NCI-H187 treated with DMSO at 0.1 percent for 48 hours (cell line): Measurements from ENCODE around the gene MEX3A.
"Not testable (repeated sequence)": the region's sequence is repeated elsewhere in the genome, so short reads cannot be mapped to it uniquely, and the experiment has no call there.

Experiments used
- DNase-seq: peaks from one replicate; lab custom pipeline; 2025; lab: John Stamatoyannopoulos, UW

The MEX3A gene, protein sequence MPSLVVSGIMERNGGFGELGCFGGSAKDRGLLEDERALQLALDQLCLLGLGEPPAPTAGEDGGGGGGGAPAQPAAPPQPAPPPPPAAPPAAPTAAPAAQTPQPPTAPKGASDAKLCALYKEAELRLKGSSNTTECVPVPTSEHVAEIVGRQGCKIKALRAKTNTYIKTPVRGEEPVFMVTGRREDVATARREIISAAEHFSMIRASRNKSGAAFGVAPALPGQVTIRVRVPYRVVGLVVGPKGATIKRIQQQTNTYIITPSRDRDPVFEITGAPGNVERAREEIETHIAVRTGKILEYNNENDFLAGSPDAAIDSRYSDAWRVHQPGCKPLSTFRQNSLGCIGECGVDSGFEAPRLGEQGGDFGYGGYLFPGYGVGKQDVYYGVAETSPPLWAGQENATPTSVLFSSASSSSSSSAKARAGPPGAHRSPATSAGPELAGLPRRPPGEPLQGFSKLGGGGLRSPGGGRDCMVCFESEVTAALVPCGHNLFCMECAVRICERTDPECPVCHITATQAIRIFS

DNA sequence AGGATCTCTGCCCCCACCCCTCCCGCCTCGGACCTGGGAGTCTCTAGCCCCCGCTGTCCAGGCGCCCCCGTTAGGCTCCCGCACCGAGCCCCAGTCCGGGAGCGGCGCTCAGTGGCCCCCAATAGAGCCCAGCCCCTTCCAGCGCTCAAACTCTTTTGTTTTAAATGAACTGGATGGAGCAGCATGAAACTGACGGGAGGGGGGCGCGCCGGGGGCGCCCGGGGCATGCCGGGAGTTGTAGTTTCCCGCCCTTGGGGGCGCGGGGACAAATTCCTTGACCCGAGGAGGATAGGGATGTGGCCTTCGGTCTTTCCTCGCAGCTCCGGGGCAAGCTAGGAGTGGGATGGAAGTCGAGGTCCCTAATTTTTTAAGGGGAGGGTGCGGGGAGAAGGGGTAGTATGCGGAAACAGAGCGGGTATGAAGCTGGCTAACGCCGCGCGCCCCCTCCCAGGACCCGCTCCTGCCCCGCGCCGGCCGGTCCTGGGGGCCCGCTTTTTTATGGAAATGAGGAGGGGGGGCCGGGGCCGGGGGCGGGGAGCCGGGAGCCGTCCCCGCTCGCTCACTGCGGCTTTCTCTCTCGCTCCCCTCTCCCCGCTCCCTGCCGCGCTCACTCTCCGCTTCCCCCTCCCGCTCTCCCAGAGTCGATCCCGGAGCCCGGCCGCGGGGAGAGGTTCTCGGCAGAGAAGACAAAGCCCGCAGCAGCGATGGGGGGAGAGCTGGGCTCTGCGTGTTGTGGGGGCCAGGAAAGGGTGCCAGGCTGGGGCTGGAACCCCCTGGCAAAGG, at the start of gene MEX3A:
MEX3A (minus strand) TSS at position 157 of the 783 bp plus-strand sequence. CDS start 467 bp downstream, outside the sequence.
- peak; percentile 59 for DNase-seq

DNA sequence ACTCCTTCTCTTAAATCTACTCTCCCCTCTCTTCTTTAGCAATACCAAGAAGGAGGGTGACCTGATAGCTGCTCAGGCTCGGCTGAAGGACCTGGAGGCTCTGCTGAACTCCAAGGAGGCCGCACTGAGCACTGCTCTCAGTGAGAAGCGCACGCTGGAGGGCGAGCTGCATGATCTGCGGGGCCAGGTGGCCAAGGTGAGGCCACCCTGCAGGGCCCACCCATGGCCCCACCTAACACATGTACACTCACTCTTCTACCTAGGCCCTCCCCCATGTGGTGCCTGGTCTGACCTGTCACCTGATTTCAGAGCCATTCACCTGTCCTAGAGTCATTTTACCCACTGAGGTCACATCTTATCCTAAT, 48.3 kb upstream of the MEX3A start:
- no peak for DNase-seq

DNA sequence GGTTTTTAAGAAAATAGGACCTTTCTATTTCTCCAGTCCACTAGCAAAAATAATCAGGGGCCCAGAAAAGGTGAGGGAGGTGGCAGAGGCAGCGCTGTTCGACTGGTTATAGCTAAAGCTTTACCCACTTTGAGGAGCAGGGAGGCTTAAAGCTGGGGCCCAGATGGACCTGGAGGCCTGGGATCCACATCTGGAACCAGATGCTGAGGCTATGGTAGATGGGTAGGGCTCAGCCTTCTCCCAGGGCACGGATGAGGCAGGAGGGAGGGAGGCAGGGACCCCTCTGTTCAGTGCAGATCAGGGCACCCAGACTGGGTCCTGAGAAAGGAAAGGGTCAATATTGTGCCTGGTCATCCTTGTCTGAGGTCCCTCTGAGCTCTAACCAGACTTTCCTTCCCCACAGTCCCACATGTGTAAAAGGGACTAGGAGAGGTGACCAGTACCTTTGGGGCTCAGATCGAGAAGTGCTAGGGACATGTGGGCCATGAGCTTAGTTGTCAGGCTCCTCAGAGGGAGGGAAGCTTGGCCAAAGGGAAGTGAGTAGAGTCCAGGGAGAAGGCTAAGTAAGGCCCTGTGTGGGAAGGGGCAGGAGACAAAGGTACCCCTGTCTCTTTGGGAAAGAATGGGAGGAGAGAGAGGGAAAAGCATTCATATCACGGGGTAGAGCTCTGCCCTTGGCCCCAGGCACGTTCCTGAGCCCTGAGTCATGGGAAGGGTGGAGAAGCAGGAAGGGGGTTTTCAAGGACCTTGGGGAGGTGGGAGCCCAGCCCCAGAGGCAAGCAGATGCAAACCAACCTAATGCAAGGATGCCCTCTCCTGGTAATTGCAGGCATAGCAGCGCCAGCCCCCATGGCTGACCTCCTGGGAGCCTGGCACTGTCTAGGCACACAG, 47.7 kb upstream of the MEX3A start:
- peak; percentile 48 for DNase-seq

DNA sequence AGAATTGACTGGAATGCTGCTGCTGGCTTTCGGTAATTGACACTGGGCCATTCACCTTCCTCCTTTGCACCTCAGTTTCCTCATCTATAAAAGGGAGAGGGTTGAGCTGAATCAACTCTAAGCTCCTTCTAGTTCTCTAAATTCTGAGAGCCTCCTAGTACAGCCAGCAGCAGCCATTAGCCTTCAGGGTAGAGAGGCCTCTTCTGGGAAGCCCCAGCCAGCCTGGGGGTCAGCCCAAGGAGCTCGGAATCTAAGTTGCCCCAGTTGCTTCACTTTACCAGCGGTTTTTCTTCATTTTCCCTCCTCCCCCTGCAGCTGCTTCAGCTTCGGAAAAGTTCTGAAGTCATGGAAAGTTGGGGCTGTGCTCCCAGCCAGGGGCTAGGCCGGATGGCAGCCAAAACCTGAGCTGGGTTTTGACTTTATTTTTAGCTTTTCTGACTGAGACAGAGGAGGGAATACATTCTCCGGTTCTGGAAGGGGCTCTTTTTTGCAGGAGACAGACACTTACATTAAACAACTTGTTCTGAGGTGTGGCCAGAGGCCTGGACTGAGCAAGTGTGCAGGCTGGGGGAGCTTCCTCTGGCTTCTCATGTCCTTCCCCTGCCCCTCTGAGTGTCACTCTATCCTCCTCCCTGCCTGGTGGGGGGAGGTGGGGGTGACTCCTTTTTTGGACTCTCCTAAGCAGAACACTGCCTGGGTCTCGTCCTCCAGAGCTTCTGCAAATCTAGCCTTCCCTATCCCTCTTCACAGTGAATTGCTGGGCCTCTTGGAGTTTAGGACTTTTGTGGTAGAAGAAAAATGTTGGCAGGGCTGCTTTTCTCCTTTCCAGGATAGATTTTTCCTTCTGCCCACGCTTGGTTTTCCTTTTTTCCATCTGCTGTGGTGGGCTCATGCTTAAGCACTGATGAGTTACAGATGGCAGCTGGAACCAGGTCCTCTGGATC, 46.7 kb upstream of the MEX3A start:
- DNase-seq, result no peak

- DNase-seq, result no peak
Observed at GRCh38 chr1:156128308-156128653, 46.0 kb upstream of the MEX3A start.

- DNase-seq, result no peak
Observed at GRCh38 chr1:156126630-156127534, 44.6 kb upstream of the MEX3A start.

DNA sequence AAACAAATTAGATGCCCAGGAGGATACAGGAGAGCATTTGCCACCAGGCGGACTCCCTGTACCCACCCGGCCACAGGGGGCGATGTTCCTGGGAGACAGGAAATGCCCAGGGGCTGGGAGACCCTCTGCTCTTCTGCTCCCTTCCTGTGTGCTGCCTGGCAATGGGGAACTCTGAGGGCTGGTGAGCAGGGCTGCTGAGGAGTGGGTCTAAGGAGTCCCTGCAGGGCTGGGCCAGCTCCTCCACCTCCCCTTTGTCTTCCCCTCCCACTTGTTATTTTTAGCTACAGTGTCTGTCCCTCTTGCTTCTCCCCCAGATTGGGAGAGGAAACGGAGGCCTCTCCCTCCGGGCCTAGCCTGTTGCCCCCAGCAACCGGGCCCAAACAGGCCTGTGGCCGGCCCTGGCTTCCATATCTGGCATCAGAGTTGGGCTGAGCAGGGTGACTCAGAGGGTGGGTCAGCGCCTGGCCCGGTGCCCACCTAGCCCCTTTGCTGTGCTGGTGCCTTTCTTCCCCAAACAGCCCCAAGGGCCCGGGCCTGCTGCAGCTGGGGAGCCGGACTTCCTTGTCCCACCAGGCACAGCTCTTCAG, 43.9 kb upstream of the MEX3A start:
- DNase-seq, result no peak

DNA sequence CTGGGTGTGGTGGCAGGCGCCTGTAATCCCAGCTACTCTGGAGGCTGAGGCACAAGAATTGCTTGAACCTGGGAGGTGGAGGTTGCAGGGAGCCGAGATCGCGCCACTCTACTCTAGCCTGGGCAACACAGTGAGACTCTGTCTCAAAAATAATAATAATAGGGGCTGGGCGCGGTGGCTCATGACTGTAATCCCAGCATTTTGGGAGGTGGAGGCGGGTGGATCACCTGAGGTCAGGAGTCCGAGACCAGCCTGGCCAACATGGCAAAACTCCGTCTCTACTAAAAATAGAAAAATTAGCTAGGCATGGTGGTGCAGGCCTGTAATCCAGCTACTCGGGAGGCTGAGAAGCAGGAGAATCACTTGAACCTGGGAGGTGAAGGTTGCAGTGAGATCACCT, 43.3 kb upstream of the MEX3A start:
- DNase-seq, result not testable (repeated sequence)

DNA sequence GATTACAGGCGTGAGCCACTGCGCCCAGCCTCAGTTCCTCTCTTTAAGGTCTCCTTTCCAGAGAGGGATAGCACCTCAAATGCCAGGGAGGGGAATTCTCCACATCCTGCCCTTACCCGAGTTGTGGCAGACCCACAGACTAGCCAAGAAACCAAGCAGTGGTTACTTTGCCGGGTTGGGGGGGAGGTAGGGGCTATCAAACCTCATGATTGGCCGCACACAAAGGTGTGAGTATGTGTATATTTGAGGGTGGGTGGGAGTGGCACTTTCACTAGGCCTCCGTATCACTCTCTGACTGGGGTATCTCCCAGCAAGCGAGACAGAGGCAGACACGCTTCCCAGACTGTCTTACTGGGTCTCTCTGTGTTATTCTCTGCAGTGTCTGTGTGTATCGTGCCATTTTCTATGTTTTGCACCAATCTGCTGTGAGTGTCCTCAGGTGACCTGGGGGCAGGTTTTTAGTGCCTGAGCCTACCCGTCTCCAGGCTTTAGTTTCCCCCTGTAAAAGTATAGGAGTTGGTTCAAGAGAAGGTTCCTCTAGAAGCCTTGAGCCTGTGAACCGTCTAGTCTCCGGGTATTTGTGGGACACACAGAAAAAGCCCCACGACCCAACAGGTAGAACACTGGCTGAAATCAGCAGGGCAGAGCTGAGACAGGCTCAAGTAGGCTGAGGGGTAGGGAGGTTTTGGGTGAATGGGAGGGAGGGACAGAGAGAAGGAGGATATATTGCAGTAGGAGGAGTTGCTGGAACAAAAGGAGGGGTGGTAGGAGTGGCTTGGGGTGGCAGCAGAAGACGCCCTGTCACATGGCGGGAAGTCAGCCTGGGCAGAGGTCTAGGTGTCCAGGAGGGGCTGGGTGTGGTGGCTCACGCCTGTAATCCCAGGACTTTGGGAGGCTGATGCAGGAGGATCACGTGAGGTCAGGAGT, 42.6 kb upstream of the MEX3A start:
- DNase-seq, result peak; percentile 59

- peak; percentile 100 for DNase-seq
Observed at GRCh38 chr1:156123356-156124196, 41.3 kb upstream of the MEX3A start.

DNA sequence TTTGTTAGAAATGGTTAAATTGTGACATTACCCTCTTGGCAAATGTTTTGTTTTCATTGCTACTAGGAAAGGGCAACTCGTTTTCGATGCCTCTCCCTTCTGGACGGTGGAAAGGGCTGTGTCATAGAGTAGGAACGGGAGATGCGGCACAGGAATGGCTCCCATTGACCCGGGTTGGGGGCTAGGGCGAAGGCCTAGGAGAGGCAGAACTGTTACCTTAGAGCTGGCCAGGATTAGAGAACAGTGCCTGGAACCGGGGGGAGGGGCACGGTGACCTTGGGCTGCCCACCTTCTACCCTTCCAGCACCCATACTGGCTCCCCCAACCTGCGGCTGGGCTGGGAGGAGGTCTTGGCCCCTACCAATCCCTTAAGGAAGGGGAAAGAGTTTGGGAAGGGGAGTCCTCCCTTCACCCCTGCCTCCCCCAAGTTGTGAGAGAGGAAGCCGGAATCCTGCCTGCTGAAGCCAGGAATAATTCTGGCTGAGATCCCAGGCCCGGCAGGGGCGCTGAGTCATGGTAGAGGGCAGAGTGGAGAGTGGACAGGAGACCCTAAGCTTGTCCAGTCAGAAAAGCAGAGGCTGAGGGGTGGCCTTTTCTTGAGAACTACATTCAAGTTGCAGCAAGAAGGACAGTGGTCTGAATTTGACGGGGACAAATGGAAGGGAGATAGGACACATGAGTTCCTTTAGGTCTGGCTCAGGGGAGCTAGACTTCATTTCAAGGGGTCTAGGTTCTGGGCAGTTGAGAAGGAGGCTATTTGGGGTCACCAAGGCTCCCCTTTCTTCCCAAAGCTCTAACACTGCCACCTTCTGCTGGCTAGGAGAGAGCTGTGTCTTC, 40.5 kb upstream of the MEX3A start:
- no peak for DNase-seq

GRCh38 chr1:156122086-156122485, 39.8 kb upstream of the MEX3A start:
- DNase-seq, result no peak

DNA sequence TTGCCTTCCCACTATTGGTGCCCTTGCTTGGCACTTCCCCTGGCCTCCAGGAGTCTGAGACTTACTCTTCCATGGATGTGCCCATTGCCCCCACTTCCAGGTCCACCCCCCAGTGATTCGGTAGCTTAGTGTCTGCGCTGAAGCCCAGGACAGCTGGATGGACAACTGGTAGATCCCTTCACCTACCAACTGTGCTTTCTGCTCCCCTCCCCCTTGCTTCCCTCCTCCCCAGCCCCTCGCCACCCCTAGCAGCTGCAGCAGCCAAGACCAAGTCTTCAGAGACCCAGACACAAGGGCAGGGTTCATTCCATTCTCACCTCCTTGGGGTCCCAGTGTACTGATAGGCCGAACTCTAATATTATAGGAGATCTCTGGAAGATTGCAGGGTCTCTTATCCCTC, 39.2 kb upstream of the MEX3A start:
- DNase-seq, result no peak

DNA sequence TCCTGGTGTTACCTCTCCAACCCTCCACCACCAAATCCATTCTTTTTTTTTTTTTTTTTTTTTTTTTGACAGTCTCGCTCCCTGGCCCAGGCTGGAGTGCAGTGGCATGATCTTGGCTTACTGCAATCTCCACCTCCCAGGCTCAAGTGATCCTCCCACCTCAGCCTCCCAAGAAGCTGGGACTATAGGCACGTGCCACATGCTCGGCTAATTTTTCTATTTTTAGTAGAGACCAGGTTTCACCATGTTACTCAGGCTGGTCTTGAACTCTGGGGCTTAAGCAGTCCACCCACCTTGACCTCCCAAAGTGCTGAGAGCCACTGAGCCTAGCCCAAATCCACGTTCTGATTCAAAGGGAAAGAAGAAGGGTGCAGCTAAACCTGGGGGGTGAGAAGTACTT, 38.7 kb upstream of the MEX3A start:
- DNase-seq, result not testable (repeated sequence)

DNA sequence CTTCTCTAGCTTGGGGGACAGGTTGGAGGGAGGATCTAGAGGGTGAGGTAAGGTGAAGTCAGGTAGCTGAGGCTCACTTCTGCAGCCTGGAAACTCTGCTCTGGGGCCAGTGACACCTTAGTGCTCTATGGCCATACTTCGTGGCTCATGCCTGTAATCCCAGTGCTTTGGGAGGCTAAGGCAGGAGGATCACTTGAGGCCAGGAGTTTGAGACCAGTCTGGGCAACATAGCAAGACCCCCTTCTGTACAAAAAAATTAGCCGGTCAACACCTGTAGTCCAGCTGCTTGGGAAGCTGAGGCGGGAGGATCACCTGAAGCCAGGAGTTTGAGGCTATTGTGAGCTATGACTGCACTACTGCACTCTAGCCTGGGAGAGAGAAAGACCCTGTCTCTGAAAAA, 38.1 kb upstream of the MEX3A start:
- no peak for DNase-seq

DNA sequence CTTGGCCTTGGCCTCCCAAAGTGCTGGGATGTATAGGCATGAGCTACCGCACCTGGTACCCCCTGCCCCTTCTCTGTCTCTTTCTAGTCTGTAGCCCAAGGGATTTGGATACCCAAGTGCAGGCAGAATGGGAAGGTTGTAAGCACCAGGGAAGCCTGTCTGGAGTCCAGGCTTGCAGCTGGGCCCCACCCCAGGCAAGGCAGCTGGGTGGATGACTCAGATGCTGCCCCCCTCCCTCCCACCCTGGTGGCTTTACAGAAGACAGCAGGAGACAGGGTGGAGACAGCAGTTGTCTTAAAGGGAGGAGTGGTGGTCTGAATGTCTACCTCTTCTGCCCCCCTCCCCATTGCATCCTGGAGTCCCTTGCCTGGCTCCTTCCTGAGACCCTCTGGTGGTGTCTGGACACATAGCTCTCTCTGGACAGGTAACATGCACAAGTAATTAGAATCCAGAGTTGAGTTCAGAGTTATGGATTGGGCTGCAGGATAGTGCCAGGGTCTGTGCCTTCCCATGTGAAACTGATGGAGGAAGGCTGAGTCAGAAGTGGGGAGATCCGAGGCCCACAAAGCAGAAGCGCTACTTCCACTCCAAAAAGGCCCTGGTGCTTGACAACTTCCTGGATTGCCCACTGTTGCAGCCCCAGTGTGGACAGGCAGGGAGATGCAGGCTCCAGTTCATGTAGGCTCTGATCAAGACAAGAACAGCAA, 37.4 kb upstream of the MEX3A start:
- no peak for DNase-seq
